HUES64 (cell line): ENCODE results near the gene DRC7.

Experiments used
- H3K27ac ChIP-seq: 2 replicates; pipeline ENCODE4 v1.7.0; 2013; ENCODE audit warnings: low read depth, low read length, inconsistent platforms
- H3K27me3 ChIP-seq: 2 replicates; pipeline ENCODE4 v1.6.1; 2013; ENCODE audit warnings: mild to moderate bottlenecking, low read length; ENCODE audit not compliant: insufficient read depth
- H3K36me3 ChIP-seq: 2 replicates; pipeline ENCODE4 v1.6.1; 2013; ENCODE audit warnings: mild to moderate bottlenecking, low read length; ENCODE audit not compliant: insufficient read depth
- H3K4me1 ChIP-seq: 2 replicates; pipeline ENCODE4 v1.6.1; 2013; ENCODE audit warnings: mild to moderate bottlenecking, low read length, moderate library complexity; ENCODE audit not compliant: insufficient read depth
- H3K4me3 ChIP-seq: 2 replicates; pipeline ENCODE4 v1.5.1; 2013; ENCODE audit warnings: mild to moderate bottlenecking, low read length, moderate library complexity
- H3K9ac ChIP-seq: 2 replicates; pipeline ENCODE4 v1.6.1; 2013; ENCODE audit warnings: mild to moderate bottlenecking, low read depth, low read length
- H3K9me3 ChIP-seq: 2 replicates; pipeline ENCODE4 v1.6.1; 2013; ENCODE audit warnings: low read depth, low read length; ENCODE audit not compliant: insufficient read depth
- WGBS: fragments of 150-250, 120-280 bp; methylation state at CpG from one replicate; pipeline ENCODE4 v1.1.7; 2013; ENCODE audit warnings: missing lambda C conversion rate; 5-methylcytosine and 5-hydroxymethylcytosine counted together

Gene DRC7

GRCh38 chr16:57680842-57681375, 13.7 kb upstream of the DRC7 start:
- Histone ChIP-seq H3K9ac (no peak overlapping the region), H3K4me1 (peaks cover 15% of the 10 kb centered on the region), H3K36me3 (no peaks in the 10 kb centered on the region), H3K27me3 (no peaks in the 10 kb centered on the region), H3K4me3 (no peak overlapping the region), H3K9me3 (no peaks in the 10 kb centered on the region), H3K27ac (no peak overlapping the region)
- 92% methylated on average over 5 of the region's 5 CpGs for WGBS

DNA sequence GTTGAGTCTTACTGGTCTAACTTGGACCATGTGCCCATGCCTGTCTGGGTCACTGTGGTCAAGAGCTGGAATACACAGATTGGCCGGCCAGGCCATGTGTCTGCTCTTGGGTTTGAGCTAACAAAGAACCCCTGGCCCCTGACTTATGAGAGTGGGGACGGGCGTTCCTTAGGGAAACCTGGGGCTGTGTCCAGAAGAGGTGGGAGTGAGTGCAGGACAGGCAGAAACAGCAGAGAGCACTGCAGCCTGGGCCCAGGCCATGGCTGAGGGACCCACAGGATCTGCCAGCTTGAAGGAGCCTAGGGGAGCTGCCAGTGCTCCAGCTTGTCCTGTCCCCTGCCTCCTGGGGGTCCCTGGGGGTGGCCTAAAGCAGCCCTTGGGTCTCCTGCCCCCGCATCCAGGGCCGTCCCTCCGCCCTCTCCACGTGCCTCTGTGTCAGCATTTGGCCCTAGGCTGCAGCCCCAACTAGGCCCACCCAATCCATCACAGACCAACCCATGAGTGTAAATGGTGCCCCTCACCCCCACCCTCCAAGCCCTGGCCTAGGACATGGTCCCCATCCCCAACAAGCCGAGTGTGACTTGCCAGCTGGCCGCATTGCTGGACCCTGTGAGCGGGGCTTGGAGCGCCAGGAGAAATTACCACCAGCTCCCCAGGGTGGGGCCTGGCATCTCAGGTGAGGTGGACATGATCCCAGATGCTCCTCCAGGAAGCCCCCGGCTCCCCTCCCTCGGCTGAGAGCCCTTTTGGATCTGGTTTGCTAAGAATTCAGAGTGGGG, 12.5 kb upstream of the DRC7 start:
- 0 out of 2 replicates have a peak, but pooled peaks cover 4% of the 10 kb centered on the region for H3K4me1 ChIP-seq
- 90% methylated on average over 13 of the region's 13 CpGs for WGBS
- no peaks in the 10 kb centered on the region for H3K9me3 ChIP-seq
- H3K9ac ChIP-seq: no peak overlapping the region
- no peaks in the 10 kb centered on the region for H3K27me3 ChIP-seq
- no peaks in the 10 kb centered on the region for H3K36me3 ChIP-seq
- H3K4me3 ChIP-seq: no peak overlapping the region
- no peak overlapping the region for H3K27ac ChIP-seq

GRCh38 chr16:57682809-57683635, 11.6 kb upstream of the DRC7 start:
- Histone ChIP-seq H3K9ac (no peak overlapping the region), H3K9me3 (no peaks in the 10 kb centered on the region), H3K36me3 (no peaks in the 10 kb centered on the region), H3K27ac (no peak overlapping the region), H3K27me3 (no peaks in the 10 kb centered on the region), H3K4me3 (no peak overlapping the region), H3K4me1 (0 out of 2 replicates have a peak, but pooled peaks cover 4% of the 10 kb centered on the region)
- 90% methylated on average over 9 of the region's 11 CpGs for WGBS

DNA sequence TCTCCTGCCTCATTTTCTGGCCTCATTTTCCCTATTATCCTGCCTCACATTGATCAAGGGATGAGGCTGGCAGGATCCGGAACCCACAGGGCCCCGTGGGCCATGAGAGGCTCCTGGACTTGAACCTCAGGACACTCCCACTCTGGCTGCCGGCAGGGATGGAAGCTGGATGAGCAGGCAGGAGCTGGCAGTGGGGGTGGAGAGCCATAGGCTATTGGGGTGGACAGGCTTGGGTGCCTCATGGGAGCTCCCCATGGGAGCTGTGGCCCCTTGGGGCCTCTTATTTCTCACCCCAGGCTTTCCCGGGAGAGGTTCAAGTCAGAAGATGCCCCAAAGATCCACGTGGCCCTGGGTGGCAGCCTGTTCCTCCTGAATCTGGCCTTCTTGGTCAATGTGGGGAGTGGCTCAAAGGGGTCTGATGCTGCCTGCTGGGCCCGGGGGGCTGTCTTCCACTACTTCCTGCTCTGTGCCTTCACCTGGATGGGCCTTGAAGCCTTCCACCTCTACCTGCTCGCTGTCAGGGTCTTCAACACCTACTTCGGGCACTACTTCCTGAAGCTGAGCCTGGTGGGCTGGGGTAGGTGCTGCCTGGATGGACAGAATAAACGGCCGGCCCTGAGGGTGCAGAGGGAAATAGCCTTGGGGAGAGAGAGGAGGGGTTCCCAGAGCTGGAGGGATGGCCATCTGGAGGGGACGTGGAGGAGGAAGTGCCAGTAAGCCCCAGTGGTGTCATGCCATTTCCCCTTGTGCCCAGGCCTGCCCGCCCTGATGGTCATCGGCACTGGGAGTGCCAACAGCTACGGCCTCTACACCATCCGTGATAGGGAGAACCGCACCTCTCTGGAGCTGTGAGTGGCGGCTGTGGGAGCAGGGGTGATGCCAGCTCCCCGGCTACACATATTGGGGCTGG, 10.7 kb upstream of the DRC7 start:
- H3K36me3 ChIP-seq: no peaks in the 10 kb centered on the region
- no peak overlapping the region for H3K9ac ChIP-seq
- 95% methylated on average over 18 of the region's 18 CpGs for WGBS
- H3K4me3 ChIP-seq: no peak overlapping the region
- no peaks in the 10 kb centered on the region for H3K9me3 ChIP-seq
- no peak overlapping the region for H3K27ac ChIP-seq
- H3K4me1 ChIP-seq: 0 out of 2 replicates have a peak, but pooled peaks cover 4% of the 10 kb centered on the region
- no peaks in the 10 kb centered on the region for H3K27me3 ChIP-seq

GRCh38 chr16:57684626-57685358, 9.8 kb upstream of the DRC7 start:
- Histone ChIP-seq H3K9ac (no peak overlapping the region), H3K4me1 (no peaks in the 10 kb centered on the region), H3K27me3 (no peaks in the 10 kb centered on the region), H3K9me3 (no peaks in the 10 kb centered on the region), H3K4me3 (no peak overlapping the region), H3K36me3 (no peaks in the 10 kb centered on the region), H3K27ac (no peak overlapping the region)
- 95% methylated on average over 8 of the region's 8 CpGs for whole genome bisulfite sequencing

DNA sequence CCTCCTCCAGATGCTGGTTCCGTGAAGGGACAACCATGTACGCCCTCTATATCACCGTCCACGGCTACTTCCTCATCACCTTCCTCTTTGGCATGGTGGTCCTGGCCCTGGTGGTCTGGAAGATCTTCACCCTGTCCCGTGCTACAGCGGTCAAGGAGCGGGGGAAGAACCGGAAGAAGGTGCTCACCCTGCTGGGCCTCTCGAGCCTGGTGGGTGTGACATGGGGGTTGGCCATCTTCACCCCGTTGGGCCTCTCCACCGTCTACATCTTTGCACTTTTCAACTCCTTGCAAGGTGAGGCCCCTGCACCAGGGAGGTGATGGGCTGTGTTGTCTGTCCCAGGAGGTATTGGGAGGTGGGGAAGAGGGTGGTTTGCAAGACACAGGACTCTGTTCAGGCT, 9.0 kb upstream of the DRC7 start:
- Histone ChIP-seq H3K9ac (no peak overlapping the region), H3K9me3 (no peaks in the 10 kb centered on the region), H3K4me1 (no peaks in the 10 kb centered on the region), H3K36me3 (no peaks in the 10 kb centered on the region), H3K27ac (no peak overlapping the region), H3K27me3 (no peaks in the 10 kb centered on the region), H3K4me3 (no peak overlapping the region)
- 92% methylated on average over 11 of the region's 11 CpGs for WGBS

GRCh38 chr16:57686577-57686976, 8.0 kb upstream of the DRC7 start:
- WGBS: 68% methylated on average over 4 of the region's 4 CpGs
- Histone ChIP-seq H3K36me3 (no peaks in the 10 kb centered on the region), H3K9ac (no peak overlapping the region), H3K27ac (no peak overlapping the region), H3K4me3 (no peak overlapping the region), H3K27me3 (no peaks in the 10 kb centered on the region), H3K9me3 (no peaks in the 10 kb centered on the region), H3K4me1 (no peaks in the 10 kb centered on the region)

DNA sequence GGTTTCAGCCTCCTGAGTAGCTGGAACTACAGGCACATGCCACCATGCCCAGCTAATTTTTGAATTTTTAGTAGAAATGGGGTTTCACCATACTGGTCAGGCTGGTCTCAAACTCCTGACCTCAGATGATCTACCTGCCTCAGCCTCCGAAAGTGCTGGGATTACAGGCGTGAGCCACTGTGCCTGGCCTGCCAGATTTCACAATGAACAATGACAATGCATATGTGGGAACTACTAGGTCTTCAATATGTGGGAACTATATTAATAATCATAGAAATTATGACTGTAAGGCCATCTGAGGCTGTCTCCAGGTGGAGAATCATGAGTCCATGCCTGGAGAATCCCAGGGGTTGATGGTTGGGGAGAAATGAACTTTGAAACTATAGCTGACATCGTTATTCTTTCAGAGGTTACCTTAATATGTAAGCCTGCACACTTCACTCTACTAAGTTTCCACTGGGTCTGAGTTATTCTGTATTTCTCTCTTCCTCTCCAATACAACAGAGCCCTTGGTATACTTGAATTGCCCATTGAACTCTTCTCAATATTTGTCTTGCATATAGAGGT, 7.2 kb upstream of the DRC7 start:
- Histone ChIP-seq H3K27me3 (no peaks in the 10 kb centered on the region), H3K36me3 (no peaks in the 10 kb centered on the region), H3K9ac (no peak overlapping the region), H3K4me1 (no peaks in the 10 kb centered on the region), H3K27ac (no peak overlapping the region), H3K9me3 (no peaks in the 10 kb centered on the region), H3K4me3 (no peak overlapping the region)
- 93% methylated on average over 3 of the region's 3 CpGs for WGBS

- H3K9ac ChIP-seq: no peak overlapping the region
- H3K4me3 ChIP-seq: no peak overlapping the region
- no peak overlapping the region for H3K27ac ChIP-seq
Observed at GRCh38 chr16:57688487-57688986, 6.1 kb upstream of the DRC7 start.

More at GRCh38 chr16:57688487-57688986, 6.1 kb upstream of the DRC7 start:
- no peaks in the 10 kb centered on the region for H3K9me3 ChIP-seq
- no peaks in the 10 kb centered on the region for H3K27me3 ChIP-seq
- no peaks in the 10 kb centered on the region for H3K36me3 ChIP-seq
- WGBS: 85% methylated on average over 3 of the region's 4 CpGs
- H3K4me1 ChIP-seq: no peaks in the 10 kb centered on the region
